Ovary (tissue), 3 donors: ENCODE data around the gene ATRN.

Experiments
- CTCF ChIP-seq, 3 donors: fragments of 450-650 bp in 2 of 3; fragments of 200-600 bp in 1 of 3; IDR thresholded peaks; one replicate each; pipeline versions ENCODE4 v1.5.1 to v1.8.0; 2016 to 2022; ENCODE audit warnings: antibody characterized with exemption in 3 of 3, mild to moderate bottlenecking in 1 of 3
- EP300 ChIP-seq: sonication (generic); formaldehyde crosslinking; IDR thresholded peaks from one replicate; pipeline ENCODE4 v1.6.1; 2017; ENCODE audit warnings: antibody characterized with exemption
- POLR2A ChIP-seq: fragments of 450-650 bp; IDR thresholded peaks from one replicate; pipeline ENCODE4 v1.6.1; 2017; ENCODE audit warnings: antibody characterized with exemption, mild to moderate bottlenecking, moderate library complexity
- donor health status: DM: no; HTN: no; CAD: no.

GRCh38 chr20:3423126-3423525, 47.7 kb upstream of the ATRN start:
- no peak for TF ChIP-seq CTCF (IDR thresholded peaks at IDR 0.05)
- TF ChIP-seq POLR2A = no peak
- TF ChIP-seq EP300 = no peak
